GM18867 (cell line): ENCODE data around the gene ADGRG2.

ENCODE experiments used
- ATAC-seq: cut with Tn5 transposase; IDR thresholded peaks from one replicate; pipeline ENCODE4 v1.9.1; 2021; ENCODE audit warnings: mild to moderate bottlenecking, moderate library complexity; ENCODE audit not compliant: unreplicated experiment

ADGRG2 gene

GRCh38 chrX:18964026-18964425, 158.2 kb downstream of the ADGRG2 start:
- ATAC-seq = no peak

GRCh38 chrX:18962329-18962728, 159.9 kb downstream of the ADGRG2 start:
- no peak for ATAC-seq

DNA sequence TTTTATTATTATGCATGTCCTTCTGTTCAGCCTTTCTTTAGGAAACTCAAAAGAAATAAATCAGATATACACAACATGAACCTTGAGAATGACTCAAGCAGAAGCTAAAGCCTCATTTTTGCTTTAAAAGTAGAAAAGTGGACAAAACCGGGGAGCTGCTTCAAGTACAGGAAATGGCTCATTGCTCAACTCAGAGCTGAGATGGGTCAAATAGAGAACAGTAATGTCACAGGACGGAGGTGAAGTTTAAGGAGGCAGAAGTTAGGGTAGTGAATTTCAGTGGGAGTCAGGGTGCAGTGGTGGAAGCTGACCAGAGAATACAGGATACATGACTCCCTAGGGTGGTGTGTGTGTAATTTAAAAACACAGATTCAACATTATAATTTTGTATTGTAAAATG, 160.6 kb downstream of the ADGRG2 start:
- ATAC-seq = no peak

DNA sequence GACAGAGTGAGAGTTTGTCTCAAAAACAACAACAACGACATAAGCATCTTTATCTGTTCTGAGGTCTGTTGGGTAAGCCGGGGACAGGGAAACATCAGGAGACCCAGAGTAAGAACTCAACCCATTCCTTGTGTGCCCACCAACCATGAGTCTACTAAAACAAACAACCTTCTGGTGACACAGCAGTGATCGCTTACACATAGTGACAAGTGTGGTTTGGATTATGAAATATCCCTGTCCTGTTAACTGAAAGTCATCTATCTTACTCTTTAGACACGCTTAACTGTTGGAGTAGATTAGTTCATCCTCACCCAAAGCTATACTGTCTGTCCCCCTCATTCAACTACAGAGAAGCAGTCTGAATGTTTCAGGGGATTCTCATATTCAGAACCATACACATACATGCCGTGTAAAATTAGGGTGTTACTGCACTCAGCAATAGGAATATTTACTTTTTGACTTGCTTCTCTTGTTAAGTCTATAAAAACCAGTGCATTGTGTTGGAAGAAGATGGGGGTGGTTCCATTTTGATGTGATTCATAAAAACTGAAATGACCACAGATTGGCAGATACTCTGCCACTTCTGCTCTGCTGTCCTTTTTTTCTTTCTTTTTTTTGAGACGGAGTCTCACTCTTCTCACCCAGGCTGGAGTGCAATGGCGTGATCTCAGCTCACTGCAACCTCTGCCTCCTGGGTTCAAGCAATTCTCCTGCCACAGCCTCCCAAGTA, 165.8 kb downstream of the ADGRG2 start:
- no peak for ATAC-seq

DNA sequence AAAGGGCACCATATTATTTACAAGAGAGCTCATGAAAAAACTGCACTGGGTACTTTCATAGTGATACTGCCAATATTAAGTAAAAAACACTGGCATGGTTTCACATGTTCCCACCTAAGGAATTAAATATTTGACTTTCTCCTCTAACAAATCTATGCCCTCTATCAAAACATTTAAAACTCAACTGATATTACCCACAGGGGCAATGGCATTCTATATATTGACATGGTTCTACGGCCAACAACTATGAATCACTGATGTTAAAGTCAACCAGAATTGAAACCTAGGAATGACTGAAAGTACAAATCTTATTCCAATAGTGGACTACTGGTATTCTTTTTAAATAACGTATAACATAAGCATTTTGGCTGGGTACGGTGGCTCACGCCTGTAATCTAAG, 166.6 kb downstream of the ADGRG2 start:
- ATAC-seq = no peak

DNA sequence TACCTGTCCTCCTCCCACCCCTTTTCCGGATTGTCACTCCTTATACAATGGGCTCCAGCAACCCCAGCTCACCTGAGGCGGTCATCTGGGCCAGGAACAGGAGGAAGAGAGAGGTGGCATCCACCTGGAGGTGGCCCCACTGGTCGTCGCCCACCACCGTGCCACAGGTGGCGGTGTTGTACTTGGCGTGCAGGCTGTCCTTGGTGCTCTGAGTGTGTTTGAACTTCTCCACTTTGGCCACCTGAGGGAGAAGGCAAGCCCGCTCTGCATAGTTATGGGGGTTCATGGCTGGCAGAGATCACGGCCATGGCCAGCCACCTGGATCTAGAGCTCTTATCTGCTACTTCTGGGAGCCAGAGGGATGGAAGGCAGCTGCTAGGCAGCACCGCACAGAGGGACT, 171.2 kb downstream of the ADGRG2 start:
- no peak for ATAC-seq

GRCh38 chrX:18949944-18950301, 172.3 kb downstream of the ADGRG2 start:
- no peak for ATAC-seq

DNA sequence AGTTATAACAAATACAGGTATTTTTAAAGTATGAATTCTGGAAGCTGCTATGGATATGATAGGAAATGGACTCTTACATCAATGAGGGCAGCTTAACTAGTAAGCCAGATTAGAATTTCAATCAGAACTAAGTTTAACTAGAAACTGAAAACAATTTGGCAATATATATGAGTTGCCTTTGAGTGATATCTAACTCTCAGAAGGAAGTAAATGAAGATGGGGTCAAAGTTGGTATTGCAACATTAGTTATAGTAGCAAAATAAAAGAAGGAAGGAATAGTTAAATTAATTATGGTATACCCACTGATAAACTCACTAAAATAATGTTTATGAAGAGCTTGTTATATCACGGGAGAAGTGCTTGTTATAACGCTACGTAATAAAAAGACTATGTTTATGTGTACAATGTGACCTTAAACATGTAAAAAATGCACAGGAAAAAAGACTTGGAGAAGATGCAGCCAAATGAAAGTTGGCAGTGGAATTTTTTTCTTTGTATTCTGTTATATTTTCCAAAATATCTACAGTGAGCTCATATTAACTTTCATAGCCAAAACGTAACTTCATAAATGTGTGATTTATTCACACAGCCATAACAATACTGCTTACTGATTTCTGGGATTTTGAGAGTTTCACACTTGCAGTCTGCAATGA, 172.9 kb downstream of the ADGRG2 start:
- no peak for ATAC-seq

DNA sequence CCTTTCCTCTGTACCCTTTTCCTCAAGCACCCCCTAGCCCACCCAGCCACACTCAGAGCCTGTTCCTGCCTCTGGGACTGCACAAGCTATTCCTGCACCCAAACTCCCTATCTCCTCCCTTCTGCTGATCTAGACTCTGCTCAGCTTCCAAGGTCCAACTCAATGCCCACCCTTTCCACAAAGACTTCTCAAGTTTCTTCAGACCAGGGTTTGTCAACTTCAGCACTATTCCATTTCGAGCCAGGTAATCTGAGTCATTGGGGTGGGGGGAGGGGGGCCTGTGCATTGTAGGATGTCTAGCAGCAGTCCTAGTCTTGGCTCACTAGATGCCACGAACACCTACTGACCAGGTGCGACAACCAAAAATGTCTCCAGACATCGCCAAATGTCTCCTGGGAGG, 175.7 kb downstream of the ADGRG2 start:
- no peak for ATAC-seq

DNA sequence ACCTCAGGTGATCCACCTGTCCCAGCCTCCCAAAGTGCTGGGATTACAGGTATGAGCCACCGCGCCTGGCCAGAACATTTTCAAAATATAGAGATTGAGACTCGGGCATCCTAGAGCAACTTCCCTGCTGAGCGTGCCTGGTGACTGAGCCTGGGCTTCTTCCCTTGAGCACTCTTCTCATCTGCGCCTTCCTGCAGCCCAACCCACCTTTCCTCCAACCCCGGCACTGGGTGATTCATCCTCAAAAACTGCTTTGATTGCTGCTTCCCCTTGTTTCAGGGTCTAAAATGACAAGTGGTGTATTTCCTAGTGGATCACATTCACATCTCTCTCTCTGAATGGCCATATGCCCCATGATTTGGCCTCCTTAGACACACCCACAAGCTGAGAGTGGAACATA, 176.1 kb downstream of the ADGRG2 start:
- ATAC-seq = no peak

GRCh38 chrX:18945483-18945882, 176.8 kb downstream of the ADGRG2 start:
- no peak for ATAC-seq

GRCh38 chrX:18944482-18944881, 177.8 kb downstream of the ADGRG2 start:
- ATAC-seq = no peak

GRCh38 chrX:18941896-18942295, 180.4 kb downstream of the ADGRG2 start:
- ATAC-seq = no peak
